Activated gamma-delta T cell treated with Interleukin-2 at 50 U/mL for 16 hours (primary cell): ENCODE results near the gene ZNF672.
A peak's percentile ranks its signal among the peaks of the same experiment; 100 is the strongest.

Source experiments
- DNase-seq: peaks from one replicate; pipeline ENCODE4 v3.0.0-alpha.2; 2020

The ZNF672 gene

GRCh38 chr1:248838357-248839167 is 538 bp downstream of the ZNF672 start:
- DNase-seq: peak; percentile 77

GRCh38 chr1:248839168-248839555 is 1.1 kb downstream of the ZNF672 start:
- DNase-seq: no peak

- no peak for DNase-seq
These were observed 2.9 kb downstream of the ZNF672 start for GRCh38 chr1:248840946-248841345.

GRCh38 chr1:248841702-248842395 is 3.8 kb downstream of the ZNF672 start:
- peak; percentile 26 for DNase-seq

- DNase-seq: no peak
These were observed 4.8 kb downstream of the ZNF672 start for GRCh38 chr1:248842781-248843331.

GRCh38 chr1:248843687-248844086 is 5.7 kb downstream of the ZNF672 start:
- DNase-seq: no peak

- no peak for DNase-seq
These were observed 6.5 kb downstream of the ZNF672 start for GRCh38 chr1:248844526-248844925.

- no peak for DNase-seq
These were observed 9.3 kb downstream of the ZNF672 start for GRCh38 chr1:248847181-248847955.

GRCh38 chr1:248847956-248848561 is 10.0 kb downstream of the ZNF672 start:
- DNase-seq: no peak

GRCh38 chr1:248848602-248849001 is 10.6 kb downstream of the ZNF672 start:
- no peak for DNase-seq

- no peak for DNase-seq
These were observed 11.1 kb downstream of the ZNF672 start for GRCh38 chr1:248849152-248849551.

GRCh38 chr1:248849637-248850036 is 11.6 kb downstream of the ZNF672 start:
- no peak for DNase-seq

- no peak for DNase-seq
These were observed 12.1 kb downstream of the ZNF672 start for GRCh38 chr1:248850124-248850523.

- DNase-seq: no peak
These were observed 12.7 kb downstream of the ZNF672 start for GRCh38 chr1:248850536-248851251.

GRCh38 chr1:248851390-248851789 is 13.4 kb downstream of the ZNF672 start:
- DNase-seq: no peak

GRCh38 chr1:248852481-248853405 is 14.7 kb downstream of the ZNF672 start:
- DNase-seq: no peak

GRCh38 chr1:248853663-248854375 is 15.8 kb downstream of the ZNF672 start:
- peak; percentile 59 for DNase-seq

- DNase-seq: no peak
These were observed 17.6 kb downstream of the ZNF672 start for GRCh38 chr1:248855580-248855979.

- no peak for DNase-seq
These were observed 18.2 kb downstream of the ZNF672 start for GRCh38 chr1:248856176-248856575.

- DNase-seq: no peak
These were observed 19.2 kb downstream of the ZNF672 start for GRCh38 chr1:248857201-248857600.
